Fibroblast of lung (primary cell): ENCODE measurements around the gene SLCO2B1.

Experiments used
- CTCF ChIP-seq, 2 donors: IDR thresholded peaks in 1 of 2; conservative IDR thresholded peaks in 1 of 2; 1 replicate in 1 of 2; 2 replicates in 1 of 2; pipeline ENCODE4 v1.5.1; 2011 to 2012; ENCODE audit warnings: low read length in 2 of 2, control low read depth in 1 of 2, inconsistent platforms in 1 of 2, low read depth in 1 of 2, mild to moderate bottlenecking in 1 of 2
- EZH2 ChIP-seq: IDR thresholded peaks from 2 replicates; pipeline ENCODE4 v1.5.1; 2012; ENCODE audit warnings: low read length, control low read depth, mild to moderate bottlenecking; ENCODE audit errors: missing control alignments

- TF ChIP-seq CTCF (conservative IDR thresholded peaks at IDR 0.05 in 1 of 2, IDR thresholded peaks at IDR 0.05 in 1 of 2; ENCODE audit: low read depth in 1 of 2, low read length in 2 of 2) (no peak), EZH2 (no peak)
These were observed 92.1 kb downstream of the SLCO2B1 start for GRCh38 chr11:75242722-75243600.
